Right lobe of liver (tissue), 5 donors: ENCODE measurements around the gene USP44. TPM values are rescaled to one million over a fixed set of nuclear protein-coding genes. Genes with fewer than 3 reads are reported as not detected.

ENCODE experiments used
- total RNA-seq, 6 experiments: library from RNA; depleted of rRNA in 2 of 6; stranded (reverse); fragments of >200 nt in 2 of 6; fragmentation: NEBNext Ultra II Directional in 3 of 6; extraction: Animal tissue kit (Norgen Biotek cat#: 25700) in 3 of 6; gene quantifications; one replicate each; pipeline versions ENCODE4 v1.1.0 to v1.2.4, GENCODE V29; 2016 to 2023
- donor health status: DM: no; HTN: no; CAD: no.
- donor health status: DM: no; HTN: no; CAD: no.
- donor health status: DM: no; HTN: yes; CAD: no.
- donor health status: DM: no; HTN: yes; CAD: no.

USP44 gene
- total RNA-seq, 6 experiments from 2014 or later: 0.22 to 0.31 (median 0.23) TPM; not detected in 2

Other genes starting within 250 kb of the USP44 start
- 10 to 100 TPM; 25.5 to 62.0 (median 34.0) TPM for gene METAP2, start 77.3 kb downstream of the USP44 start, total RNA-seq
- 10 to 100 TPM; 14.7 to 28.7 (median 18.9) TPM for gene NTN4, start 239.3 kb upstream of the USP44 start, total RNA-seq